ENCODE data around the gene COL15A1. TPM values are rescaled to one million over a fixed set of nuclear protein-coding genes. Genes with fewer than 3 reads are reported as not detected.

Gene COL15A1
- total RNA-seq, 1 donor from 2014 or later = 0.06 TPM

DNA sequence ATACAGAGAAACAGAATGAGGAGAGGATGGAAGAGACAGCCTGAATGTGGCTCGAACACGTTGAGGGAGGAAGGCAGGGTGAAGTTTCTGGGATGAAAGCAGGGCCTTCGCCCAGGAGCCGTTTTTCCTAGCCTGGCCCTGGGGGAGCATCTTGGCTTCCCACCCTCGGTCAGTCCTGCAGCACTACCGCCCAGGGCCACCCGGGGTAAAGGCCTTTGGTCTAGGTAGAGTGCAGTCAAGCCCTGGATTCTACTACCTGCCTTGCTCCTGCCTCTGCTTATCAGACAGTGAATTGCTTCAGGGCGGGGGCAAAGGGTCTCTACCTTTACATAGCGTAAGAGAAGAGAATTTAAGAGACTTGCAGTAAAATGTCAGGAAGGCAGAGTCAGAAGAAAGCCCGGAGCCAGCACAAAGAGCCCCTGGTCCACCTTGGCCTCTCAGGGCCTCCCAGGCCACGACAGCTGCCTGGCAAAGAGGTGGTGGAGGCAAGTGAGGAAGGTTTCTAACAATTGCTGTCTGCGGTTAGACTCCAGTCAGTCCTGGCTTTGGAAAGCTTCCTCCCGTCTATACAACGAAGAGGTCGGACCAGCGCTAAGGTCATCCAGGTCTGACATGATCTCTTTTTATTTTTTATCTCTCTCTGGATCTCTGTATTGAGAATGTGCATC is 17.9 kb downstream of the COL15A1 start:
- DNase-seq (ENCODE audit: low read depth) = no peak
- TF ChIP-seq, protein P1, sequence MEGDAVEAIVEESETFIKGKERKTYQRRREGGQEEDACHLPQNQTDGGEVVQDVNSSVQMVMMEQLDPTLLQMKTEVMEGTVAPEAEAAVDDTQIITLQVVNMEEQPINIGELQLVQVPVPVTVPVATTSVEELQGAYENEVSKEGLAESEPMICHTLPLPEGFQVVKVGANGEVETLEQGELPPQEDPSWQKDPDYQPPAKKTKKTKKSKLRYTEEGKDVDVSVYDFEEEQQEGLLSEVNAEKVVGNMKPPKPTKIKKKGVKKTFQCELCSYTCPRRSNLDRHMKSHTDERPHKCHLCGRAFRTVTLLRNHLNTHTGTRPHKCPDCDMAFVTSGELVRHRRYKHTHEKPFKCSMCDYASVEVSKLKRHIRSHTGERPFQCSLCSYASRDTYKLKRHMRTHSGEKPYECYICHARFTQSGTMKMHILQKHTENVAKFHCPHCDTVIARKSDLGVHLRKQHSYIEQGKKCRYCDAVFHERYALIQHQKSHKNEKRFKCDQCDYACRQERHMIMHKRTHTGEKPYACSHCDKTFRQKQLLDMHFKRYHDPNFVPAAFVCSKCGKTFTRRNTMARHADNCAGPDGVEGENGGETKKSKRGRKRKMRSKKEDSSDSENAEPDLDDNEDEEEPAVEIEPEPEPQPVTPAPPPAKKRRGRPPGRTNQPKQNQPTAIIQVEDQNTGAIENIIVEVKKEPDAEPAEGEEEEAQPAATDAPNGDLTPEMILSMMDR (conservative IDR thresholded peaks at IDR 0.05; ENCODE audit: low read depth, low read length) = no peak
- H3K4me3 ChIP-seq (ENCODE audit: low read depth, low read length) = no peak overlapping the region

- TF ChIP-seq, protein P1 (conservative IDR thresholded peaks at IDR 0.05; ENCODE audit: low read depth, low read length) = no peak
- no peak overlapping the region for H3K4me3 ChIP-seq (ENCODE audit: low read depth, low read length)
- DNase-seq (ENCODE audit: low read depth) = no peak
Measured at GRCh38 chr9:98962181-98962560, 18.5 kb downstream of the COL15A1 start.

- TF ChIP-seq, protein P1 (conservative IDR thresholded peaks at IDR 0.05; ENCODE audit: low read depth, low read length) = no peak
- peak; percentile 7 for DNase-seq (ENCODE audit: low read depth)
- no peak overlapping the region for H3K4me3 ChIP-seq (ENCODE audit: low read depth, low read length)
Measured at GRCh38 chr9:98962861-98963260, 19.2 kb downstream of the COL15A1 start.

- TF ChIP-seq, protein P1 (conservative IDR thresholded peaks at IDR 0.05; ENCODE audit: low read depth, low read length) = no peak
- no peak for DNase-seq (ENCODE audit: low read depth)
- H3K4me3 ChIP-seq (ENCODE audit: low read depth, low read length) = no peak overlapping the region
Measured at GRCh38 chr9:98964201-98964600, 20.5 kb downstream of the COL15A1 start.

DNA sequence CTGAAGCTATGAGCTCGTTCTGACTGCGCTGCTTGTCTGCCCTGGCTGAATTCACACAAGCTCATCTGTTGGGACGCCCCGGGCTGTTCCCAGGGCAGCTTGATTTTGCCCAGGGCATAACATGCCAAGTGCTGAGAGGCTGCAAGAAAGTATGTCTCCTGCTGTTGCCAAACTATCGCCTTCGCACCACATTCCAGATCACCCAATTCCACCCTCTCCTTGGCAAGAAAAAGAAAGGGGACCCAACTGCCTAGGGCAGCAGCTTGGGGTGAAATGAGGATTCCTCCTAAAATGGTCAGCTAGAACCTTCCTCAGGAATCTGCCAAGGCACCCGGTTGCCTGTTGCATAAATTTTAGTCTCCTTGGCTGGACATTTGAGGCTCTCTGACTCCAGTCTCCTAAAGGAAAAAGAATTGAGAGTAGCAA is 21.2 kb downstream of the COL15A1 start:
- no peak overlapping the region for H3K4me3 ChIP-seq (ENCODE audit: low read depth, low read length)
- no peak for DNase-seq (ENCODE audit: low read depth)
- TF ChIP-seq, protein P1 (conservative IDR thresholded peaks at IDR 0.05; ENCODE audit: low read depth, low read length) = no peak

DNA sequence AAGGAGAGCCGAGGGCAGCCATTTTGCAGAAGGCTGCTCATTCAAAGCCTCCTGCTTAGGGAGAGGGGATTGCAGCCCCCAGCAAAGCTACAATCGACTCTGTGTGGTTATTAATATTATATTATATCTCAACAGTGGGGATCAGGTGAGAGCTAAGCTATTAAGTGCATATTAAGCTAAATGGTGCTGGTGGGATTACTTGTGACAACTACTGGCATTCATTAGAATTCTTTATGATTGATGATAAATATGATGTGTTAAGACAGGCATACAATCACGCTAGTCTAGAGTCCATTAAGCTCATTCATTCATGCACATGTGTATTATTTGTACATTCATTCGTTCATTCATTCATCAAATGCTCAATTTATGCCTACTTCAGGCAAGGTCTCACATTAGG is 23.0 kb downstream of the COL15A1 start:
- DNase-seq (ENCODE audit: low read depth) = no peak
- TF ChIP-seq, protein P1 (conservative IDR thresholded peaks at IDR 0.05; ENCODE audit: low read depth, low read length) = no peak
- no peak overlapping the region for H3K4me3 ChIP-seq (ENCODE audit: low read depth, low read length)

GRCh38 chr9:98967257-98967656 is 23.6 kb downstream of the COL15A1 start:
- DNase-seq (ENCODE audit: low read depth) = no peak
- TF ChIP-seq, protein P1 (conservative IDR thresholded peaks at IDR 0.05; ENCODE audit: low read depth, low read length) = no peak

More at GRCh38 chr9:98967257-98967656, 23.6 kb downstream of the COL15A1 start:
- H3K4me3 ChIP-seq (ENCODE audit: low read depth, low read length) = no peak overlapping the region

All from epithelial cell of proximal tubule (primary cell).